SW 1271 (cell line): ENCODE data around the gene ARHGEF1.
"Not testable (repeated sequence)": the region's sequence is repeated elsewhere in the genome, so short reads cannot be mapped to it uniquely, and the experiment has no call there.

Source experiments
- DNase-seq, 2 experiments: peaks; one replicate each; lab custom pipeline; 2025; lab: John Stamatoyannopoulos, UW

Gene ARHGEF1

GRCh38 chr19:41863209-41863931 lies 19.6 kb upstream of the ARHGEF1 start:
- no peak for DNase-seq

GRCh38 chr19:41864374-41864773 lies 18.6 kb upstream of the ARHGEF1 start:
- DNase-seq = no peak

- DNase-seq = no peak
These were observed 16.7 kb upstream of the ARHGEF1 start for GRCh38 chr19:41866284-41866683.

GRCh38 chr19:41868120-41868988 lies 14.6 kb upstream of the ARHGEF1 start:
- DNase-seq = no peak

- no peak for DNase-seq
These were observed 14.0 kb upstream of the ARHGEF1 start for GRCh38 chr19:41868989-41869300.

GRCh38 chr19:41869374-41869955 lies 13.5 kb upstream of the ARHGEF1 start:
- DNase-seq = no peak

GRCh38 chr19:41870401-41870873 lies 12.5 kb upstream of the ARHGEF1 start:
- no peak for DNase-seq

- DNase-seq = no peak
These were observed 11.2 kb upstream of the ARHGEF1 start for GRCh38 chr19:41871573-41872383.

- DNase-seq = no peak
These were observed 10.6 kb upstream of the ARHGEF1 start for GRCh38 chr19:41872384-41872774.

GRCh38 chr19:41872775-41873647 lies 10.0 kb upstream of the ARHGEF1 start:
- peak; percentile 29 to 50 for DNase-seq

- DNase-seq = not testable (repeated sequence)
These were observed 7.0 kb upstream of the ARHGEF1 start for GRCh38 chr19:41875973-41876372.

GRCh38 chr19:41876847-41877832 lies 5.8 kb upstream of the ARHGEF1 start, which contains the start of gene CD79A:
Gene CD79A, plus strand, starts transcription at chr19:41877279. Its CDS starts 26 bp downstream, at chr19:41877305.
- DNase-seq = no peak

- no peak for DNase-seq
These were observed 4.8 kb upstream of the ARHGEF1 start for GRCh38 chr19:41877916-41878905.

- no peak for DNase-seq
These were observed 3.9 kb upstream of the ARHGEF1 start for GRCh38 chr19:41879080-41879479.

- no peak for DNase-seq
These were observed 3.2 kb upstream of the ARHGEF1 start for GRCh38 chr19:41879670-41880328.

GRCh38 chr19:41880329-41880708 lies 2.7 kb upstream of the ARHGEF1 start:
- DNase-seq = no peak

- DNase-seq = no peak
These were observed 458 bp downstream of the ARHGEF1 start for GRCh38 chr19:41883463-41883820.
